ENCODE results near the gene TNFRSF21. TPM values are rescaled to one million over a fixed set of nuclear protein-coding genes. Genes with fewer than 3 reads are reported as not detected.

TNFRSF21 gene
- polyA plus RNA-seq, 1 donor from 2014 or later = 13.0 TPM

GRCh38 chr6:47237196-47237595 lies 72.5 kb downstream of the TNFRSF21 start:
- Histone ChIP-seq H3K4me2 (ENCODE audit: low read length) (no peak overlapping the region), H3K4me3 (ENCODE audit: low read length) (no peak overlapping the region), H4K20me1 (ENCODE audit: insufficient read depth) (no peaks in the 10 kb centered on the region), H3K9me3 (ENCODE audit: low read length) (no peaks in the 10 kb centered on the region), H3K27me3 (ENCODE audit: insufficient read depth, low read depth, low read length) (no peaks in the 10 kb centered on the region), H3K9me2 (ENCODE audit: insufficient read depth, low read length) (no peaks in the 10 kb centered on the region), H3K36me3 (ENCODE audit: insufficient read depth, low read length) (no peaks in the 10 kb centered on the region), H3F3A (ENCODE audit: insufficient read depth, low read length, poor library complexity, severe bottlenecking) (no peaks in the 10 kb centered on the region), H3K9ac (ENCODE audit: low read length) (no peak overlapping the region), H2AFZ (ENCODE audit: low read depth, low read length) (no peak overlapping the region), H3K27ac (ENCODE audit: low read length) (no peak overlapping the region), H3K79me2 (replicated peaks; ENCODE audit: insufficient read depth, low read length) (no peaks in the 10 kb centered on the region)
- TF ChIP-seq CTCF (IDR thresholded peaks at IDR 0.05; ENCODE audit: poor library complexity, severe bottlenecking) (no peak), RAD21 (conservative IDR thresholded peaks at IDR 0.05) (no peak), EP300 (conservative IDR thresholded peaks at IDR 0.05; ENCODE audit: poor library complexity, severe bottlenecking) (no peak), MXI1 (conservative IDR thresholded peaks at IDR 0.05; ENCODE audit: poor library complexity, severe bottlenecking) (no peak), POLR2AphosphoS5 (IDR thresholded peaks at IDR 0.05) (no peak), SMC3 (conservative IDR thresholded peaks at IDR 0.05; ENCODE audit: poor library complexity) (no peak), EZH2 (IDR thresholded peaks at IDR 0.05; ENCODE audit: borderline replicate concordance, insufficient read depth, low read length, poor library complexity, severe bottlenecking) (no peak), TAF1 (IDR thresholded peaks at IDR 0.05; ENCODE audit: low read depth) (no peak)
- TF ChIP-seq, protein P1, sequence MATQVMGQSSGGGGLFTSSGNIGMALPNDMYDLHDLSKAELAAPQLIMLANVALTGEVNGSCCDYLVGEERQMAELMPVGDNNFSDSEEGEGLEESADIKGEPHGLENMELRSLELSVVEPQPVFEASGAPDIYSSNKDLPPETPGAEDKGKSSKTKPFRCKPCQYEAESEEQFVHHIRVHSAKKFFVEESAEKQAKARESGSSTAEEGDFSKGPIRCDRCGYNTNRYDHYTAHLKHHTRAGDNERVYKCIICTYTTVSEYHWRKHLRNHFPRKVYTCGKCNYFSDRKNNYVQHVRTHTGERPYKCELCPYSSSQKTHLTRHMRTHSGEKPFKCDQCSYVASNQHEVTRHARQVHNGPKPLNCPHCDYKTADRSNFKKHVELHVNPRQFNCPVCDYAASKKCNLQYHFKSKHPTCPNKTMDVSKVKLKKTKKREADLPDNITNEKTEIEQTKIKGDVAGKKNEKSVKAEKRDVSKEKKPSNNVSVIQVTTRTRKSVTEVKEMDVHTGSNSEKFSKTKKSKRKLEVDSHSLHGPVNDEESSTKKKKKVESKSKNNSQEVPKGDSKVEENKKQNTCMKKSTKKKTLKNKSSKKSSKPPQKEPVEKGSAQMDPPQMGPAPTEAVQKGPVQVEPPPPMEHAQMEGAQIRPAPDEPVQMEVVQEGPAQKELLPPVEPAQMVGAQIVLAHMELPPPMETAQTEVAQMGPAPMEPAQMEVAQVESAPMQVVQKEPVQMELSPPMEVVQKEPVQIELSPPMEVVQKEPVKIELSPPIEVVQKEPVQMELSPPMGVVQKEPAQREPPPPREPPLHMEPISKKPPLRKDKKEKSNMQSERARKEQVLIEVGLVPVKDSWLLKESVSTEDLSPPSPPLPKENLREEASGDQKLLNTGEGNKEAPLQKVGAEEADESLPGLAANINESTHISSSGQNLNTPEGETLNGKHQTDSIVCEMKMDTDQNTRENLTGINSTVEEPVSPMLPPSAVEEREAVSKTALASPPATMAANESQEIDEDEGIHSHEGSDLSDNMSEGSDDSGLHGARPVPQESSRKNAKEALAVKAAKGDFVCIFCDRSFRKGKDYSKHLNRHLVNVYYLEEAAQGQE (IDR thresholded peaks at IDR 0.05; ENCODE audit: borderline replicate concordance) = no peak

- Histone ChIP-seq H3K9me2 (ENCODE audit: insufficient read depth, low read length) (no peaks in the 10 kb centered on the region), H3K9me3 (ENCODE audit: low read length) (no peaks in the 10 kb centered on the region), H2AFZ (ENCODE audit: low read depth, low read length) (no peak overlapping the region), H3K4me2 (ENCODE audit: low read length) (no peak overlapping the region), H3K79me2 (replicated peaks; ENCODE audit: insufficient read depth, low read length) (no peaks in the 10 kb centered on the region), H3K36me3 (ENCODE audit: insufficient read depth, low read length) (no peaks in the 10 kb centered on the region), H3K27ac (ENCODE audit: low read length) (no peak overlapping the region), H3K27me3 (ENCODE audit: insufficient read depth, low read depth, low read length) (no peaks in the 10 kb centered on the region), H3K9ac (ENCODE audit: low read length) (no peak overlapping the region), H3F3A (ENCODE audit: insufficient read depth, low read length, poor library complexity, severe bottlenecking) (no peaks in the 10 kb centered on the region), H4K20me1 (ENCODE audit: insufficient read depth) (no peaks in the 10 kb centered on the region), H3K4me3 (ENCODE audit: low read length) (no peak overlapping the region)
- TF ChIP-seq RAD21 (conservative IDR thresholded peaks at IDR 0.05) (no peak), EZH2 (IDR thresholded peaks at IDR 0.05; ENCODE audit: borderline replicate concordance, insufficient read depth, low read length, poor library complexity, severe bottlenecking) (no peak), EP300 (conservative IDR thresholded peaks at IDR 0.05; ENCODE audit: poor library complexity, severe bottlenecking) (no peak), CTCF (IDR thresholded peaks at IDR 0.05; ENCODE audit: poor library complexity, severe bottlenecking) (no peak), MXI1 (conservative IDR thresholded peaks at IDR 0.05; ENCODE audit: poor library complexity, severe bottlenecking) (no peak), SMC3 (conservative IDR thresholded peaks at IDR 0.05; ENCODE audit: poor library complexity) (no peak), POLR2AphosphoS5 (IDR thresholded peaks at IDR 0.05) (no peak), TAF1 (IDR thresholded peaks at IDR 0.05; ENCODE audit: low read depth) (no peak)
- TF ChIP-seq, protein P1 (IDR thresholded peaks at IDR 0.05; ENCODE audit: borderline replicate concordance) = no peak
Measured at GRCh38 chr6:47235964-47236760, 73.5 kb downstream of the TNFRSF21 start.

All from neural cell (in vitro differentiated cells).